Thymus (tissue), 11 donors: Measurements from ENCODE around the gene TYR. TPM values are rescaled to one million over a fixed set of nuclear protein-coding genes. Genes with fewer than 3 reads are reported as not detected.
A peak's percentile ranks its signal among the peaks of the same experiment; 100 is the strongest.
"Not testable (repeated sequence)": the region's sequence is repeated elsewhere in the genome, so short reads cannot be mapped to it uniquely, and the experiment has no call there.

Experiments used
- DNase-seq, 9 donors: peaks; one replicate each; pipeline ENCODE4 v3.0.0-alpha.2; 2013; ENCODE audit warnings: low spot score in 9 of 9, low read depth in 6 of 9, missing footprints in 1 of 9
- H3K27ac ChIP-seq, 2 donors: one replicate each; pipeline ENCODE4 v1.5.1; 2013; ENCODE audit warnings: control low read depth in 1 of 2, low read depth in 1 of 2, low read length in 1 of 2, mild to moderate bottlenecking in 1 of 2, moderate library complexity in 1 of 2
- H3K27me3 ChIP-seq, 2 donors: one replicate each; pipeline ENCODE4 v1.5.1; 2013; ENCODE audit warnings: low read length in 1 of 2; ENCODE audit not compliant: control insufficient read depth in 2 of 2, insufficient read depth in 1 of 2
- H3K36me3 ChIP-seq, 2 donors: one replicate each; pipeline ENCODE4 v1.5.1; 2013; ENCODE audit warnings: low read length in 1 of 2, mild to moderate bottlenecking in 1 of 2, moderate library complexity in 1 of 2; ENCODE audit not compliant: control insufficient read depth in 2 of 2, insufficient read depth in 2 of 2
- H3K4me1 ChIP-seq, 2 donors: one replicate each; pipeline ENCODE4 v1.5.1; 2013; ENCODE audit warnings: low read length in 2 of 2; ENCODE audit not compliant: control insufficient read depth in 2 of 2, insufficient read depth in 2 of 2
- H3K4me3 ChIP-seq, 2 donors: one replicate each; pipeline ENCODE4 v1.5.1; 2013; ENCODE audit warnings: low read length in 2 of 2, control low read depth in 1 of 2, mild to moderate bottlenecking in 1 of 2
- H3K9me3 ChIP-seq, 2 donors: one replicate each; pipeline ENCODE4 v1.5.1; 2013; ENCODE audit warnings: low read length in 1 of 2, mild to moderate bottlenecking in 1 of 2; ENCODE audit not compliant: control insufficient read depth in 2 of 2, insufficient read depth in 1 of 2
- WGBS: extraction: QIAGEN DNeasy Blood & Tissue Kit; methylation state at CpG from one replicate; pipeline ENCODE4 v1.1.7; 2013; 5-methylcytosine and 5-hydroxymethylcytosine counted together
- polyA plus RNA-seq: library from polyadenylated mRNA; stranded (reverse); fragments of 200-250 nt; gene quantifications from one replicate; pipeline ENCODE4 v1.2.3, GENCODE V29; 2013
- total RNA-seq: library from RNA; stranded (reverse); fragments of 120-200 nt; gene quantifications from one replicate; pipeline ENCODE4 v1.2.4, GENCODE V29; 2013
- donor health status: healthy.

TYR gene
- total and polyA plus RNA-seq, 2 donors = 0.02 TPM; not detected in 1

- not testable (repeated sequence) for H3K27ac ChIP-seq, H3K4me1 ChIP-seq, H3K36me3 ChIP-seq, H3K9me3 ChIP-seq, H3K4me3 ChIP-seq, DNase-seq, H3K27me3 ChIP-seq
- 83% methylated on average over 3 of the region's 3 CpGs for WGBS
These were observed 103.5 kb downstream of the TYR start for GRCh38 chr11:89281032-89281677.

DNA sequence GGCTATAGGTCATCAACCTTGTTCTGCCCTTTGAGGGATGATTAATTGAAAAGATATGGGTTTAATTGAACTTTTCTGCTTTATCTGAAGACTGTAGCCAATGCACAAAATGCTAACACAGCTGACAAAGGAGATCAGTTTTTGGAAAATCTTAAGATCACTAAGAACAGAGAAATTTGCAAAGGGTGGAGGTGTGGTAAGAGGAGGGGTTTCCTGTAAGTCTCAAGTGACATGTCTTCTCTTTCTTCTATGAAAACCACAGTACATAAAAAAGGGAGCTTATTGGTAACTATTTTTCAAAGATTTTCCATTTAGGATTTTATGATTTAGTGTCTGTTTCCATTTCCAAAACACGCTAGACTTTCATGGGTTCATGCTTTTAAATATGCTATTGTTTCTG, 108.9 kb downstream of the TYR start:
- not testable (repeated sequence) for H3K27ac ChIP-seq, H3K4me3 ChIP-seq, H3K9me3 ChIP-seq, H3K4me1 ChIP-seq, H3K36me3 ChIP-seq, H3K27me3 ChIP-seq
- 76% methylated on average over 1 of the region's 1 CpG for WGBS
- DNase-seq = peak in 1 of 9 donors; percentile 6

DNA sequence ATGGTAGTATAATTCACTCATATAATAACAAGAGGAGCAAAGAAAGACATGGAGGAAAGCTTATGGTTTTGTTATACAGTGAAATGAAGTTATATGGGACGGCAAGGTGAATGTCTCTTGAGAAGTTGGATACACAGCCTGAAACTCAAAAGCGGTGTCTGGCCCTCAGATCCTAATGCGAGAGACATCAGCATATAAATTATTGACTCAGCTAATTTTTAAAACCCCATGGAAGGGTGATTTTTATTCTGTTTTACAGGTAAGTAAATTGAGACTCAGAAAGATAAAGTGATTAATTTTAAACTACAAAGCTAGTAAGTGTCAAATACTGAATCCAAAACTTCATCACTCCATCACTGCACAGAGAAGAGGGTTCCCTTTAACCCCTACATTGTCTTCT, 110.3 kb downstream of the TYR start:
- WGBS = 95% methylated on average over 3 of the region's 3 CpGs
- not testable (repeated sequence) for H3K36me3 ChIP-seq, H3K4me1 ChIP-seq

GRCh38 chr11:89293965-89294679, 116.4 kb downstream of the TYR start:
- no peak overlapping the region for H3K27ac ChIP-seq
- no peak overlapping the region for H3K4me3 ChIP-seq
- H3K4me1 ChIP-seq = no peaks in the 10 kb centered on the region
- no peaks in the 10 kb centered on the region for H3K27me3 ChIP-seq
- no peaks in the 10 kb centered on the region for H3K9me3 ChIP-seq
- DNase-seq = no peak
- H3K36me3 ChIP-seq = no peaks in the 10 kb centered on the region
- WGBS = 30% methylated on average over 18 of the region's 18 CpGs

More for the DNA sequence above, 110.3 kb downstream of the TYR start:
- not testable (repeated sequence) for H3K4me3 ChIP-seq, DNase-seq, H3K27ac ChIP-seq, H3K27me3 ChIP-seq, H3K9me3 ChIP-seq

DNA sequence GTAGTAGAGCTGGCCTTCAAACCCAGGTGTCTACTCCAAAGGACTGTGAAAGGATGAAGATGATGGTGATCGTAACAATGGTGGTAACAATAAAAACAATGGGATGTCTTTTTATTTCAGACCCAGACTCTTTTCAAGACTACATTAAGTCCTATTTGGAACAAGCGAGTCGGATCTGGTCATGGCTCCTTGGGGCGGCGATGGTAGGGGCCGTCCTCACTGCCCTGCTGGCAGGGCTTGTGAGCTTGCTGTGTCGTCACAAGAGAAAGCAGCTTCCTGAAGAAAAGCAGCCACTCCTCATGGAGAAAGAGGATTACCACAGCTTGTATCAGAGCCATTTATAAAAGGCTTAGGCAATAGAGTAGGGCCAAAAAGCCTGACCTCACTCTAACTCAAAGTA, 117.3 kb downstream of the TYR start:
- not testable (repeated sequence) for DNase-seq, H3K27me3 ChIP-seq

GRCh38 chr11:89303029-89303428, 125.4 kb downstream of the TYR start:
- not testable (repeated sequence) for H3K36me3 ChIP-seq, H3K27me3 ChIP-seq, H3K27ac ChIP-seq, H3K9me3 ChIP-seq, H3K4me1 ChIP-seq, H3K4me3 ChIP-seq, DNase-seq
- WGBS = 66% methylated on average over 1 of the region's 1 CpG

More for the DNA sequence above, 117.3 kb downstream of the TYR start:
- H3K4me1 ChIP-seq, H3K4me3 ChIP-seq, H3K36me3 ChIP-seq, H3K27ac ChIP-seq, H3K9me3 ChIP-seq: not testable (repeated sequence)
- WGBS = 94% methylated on average over 7 of the region's 7 CpGs

DNA sequence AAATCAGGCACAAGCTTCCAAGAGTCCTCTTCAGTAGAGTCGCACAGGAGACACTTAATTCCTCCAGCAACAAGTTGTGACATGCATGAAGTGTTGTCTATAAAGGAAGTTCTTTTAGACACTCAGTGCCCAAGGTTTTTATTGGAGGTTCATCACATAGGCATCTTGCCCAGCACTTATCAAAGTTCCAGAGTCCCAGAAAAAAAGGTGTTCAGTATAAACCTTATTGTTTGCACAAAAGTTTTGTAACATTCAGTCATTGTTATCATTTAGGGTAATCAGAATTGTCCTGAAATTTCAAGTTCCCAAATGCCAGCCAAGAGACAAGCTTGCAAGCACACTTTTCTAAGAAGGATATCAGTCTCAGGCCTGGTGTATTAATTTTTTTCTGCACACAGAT, 130.6 kb downstream of the TYR start:
- H3K9me3 ChIP-seq, H3K4me3 ChIP-seq, H3K36me3 ChIP-seq, H3K27ac ChIP-seq, H3K4me1 ChIP-seq, DNase-seq, H3K27me3 ChIP-seq: not testable (repeated sequence)
- WGBS = 84% methylated on average over 1 of the region's 1 CpG

- WGBS = 94% methylated on average over 3 of the region's 3 CpGs
- not testable (repeated sequence) for DNase-seq, H3K4me1 ChIP-seq, H3K9me3 ChIP-seq, H3K4me3 ChIP-seq, H3K36me3 ChIP-seq, H3K27me3 ChIP-seq, H3K27ac ChIP-seq
These were observed 131.8 kb downstream of the TYR start for GRCh38 chr11:89309321-89309985.

DNA sequence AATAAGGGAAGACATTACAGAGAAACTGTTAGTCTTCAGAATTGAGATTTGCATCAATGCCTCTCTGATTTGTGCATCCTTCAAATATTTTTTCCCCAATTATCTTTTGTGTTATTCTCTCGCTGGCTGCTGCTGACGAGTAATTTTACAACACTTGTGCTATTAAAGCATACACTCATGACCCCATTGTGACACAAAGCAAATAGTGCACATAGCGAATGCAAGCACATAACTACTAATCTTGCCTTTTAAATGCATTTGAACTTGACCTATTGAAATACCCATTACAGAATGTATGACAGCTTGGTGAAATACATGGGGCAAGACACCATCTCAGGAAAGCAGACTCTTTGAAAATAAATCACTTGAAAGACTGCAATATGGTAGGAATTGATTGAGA, 132.9 kb downstream of the TYR start:
- H3K4me1 ChIP-seq, H3K27ac ChIP-seq, H3K27me3 ChIP-seq, H3K9me3 ChIP-seq, H3K4me3 ChIP-seq, DNase-seq, H3K36me3 ChIP-seq: not testable (repeated sequence)
- WGBS = 94% methylated on average over 3 of the region's 3 CpGs
